Thyroid gland (tissue), 4 donors: ENCODE data around the gene SND1. TPM values are rescaled to one million over a fixed set of nuclear protein-coding genes. Genes with fewer than 3 reads are reported as not detected.

ENCODE experiments used
- DNase-seq, 2 donors: peaks; one replicate each; pipeline ENCODE4 v3.0.0-alpha.2; 2019
- H3K27ac ChIP-seq, 3 donors: fragments of 200-600 bp; sonication (generic); 1 replicate in 2 of 3; 2 replicates in 1 of 3; pipeline ENCODE4 v1.5.1; 2016 to 2019; ENCODE audit warnings: mild to moderate bottlenecking in 1 of 3, moderate library complexity in 1 of 3
- H3K27me3 ChIP-seq: fragments of 200-600 bp; sonication (generic); one replicate; pipeline ENCODE4 v1.5.1; 2019
- H3K36me3 ChIP-seq, 2 donors: fragments of 200-600 bp; sonication (generic); one replicate each; pipeline ENCODE4 v1.5.1; 2016 to 2019
- H3K4me1 ChIP-seq, 2 donors: fragments of 200-600 bp; sonication (generic); one replicate each; pipeline ENCODE4 v1.5.1; 2017 to 2019
- H3K4me3 ChIP-seq, 3 donors: fragments of 200-600 bp; sonication (generic); replicated peaks in 1 of 3; 1 replicate in 2 of 3; 2 replicates in 1 of 3; pipeline ENCODE4 v1.5.1; 2016; ENCODE audit warnings: mild to moderate bottlenecking in 1 of 3
- H3K9me3 ChIP-seq: fragments of 200-600 bp; sonication (generic); one replicate; pipeline ENCODE4 v1.5.1; 2017
- POLR2A ChIP-seq, 2 donors: fragments of 450-650 bp; IDR thresholded peaks; one replicate each; pipeline ENCODE4 v1.6.1; 2017; ENCODE audit warnings: antibody characterized with exemption in 2 of 2, mild to moderate bottlenecking in 2 of 2, moderate library complexity in 1 of 2
- WGBS, 2 donors: methylation state at CpG; one replicate each; pipeline ENCODE4 v1.1.5; 2017; 5-methylcytosine and 5-hydroxymethylcytosine counted together
- intact Hi-C: fragments of 100-400 bp; cut with DNase I; formaldehyde crosslinking; loops from one replicate; pipeline ENCODE4 v1.15.1; 2023
- total RNA-seq, 4 donors: library from RNA; depleted of rRNA; stranded (reverse); fragments of >200 nt; gene quantifications; one replicate each; pipeline ENCODE4 v1.2.3, GENCODE V29; 2016
- TF ChIP-seq, protein P1 (sequence below), 6 experiments: fragments of 200-600 bp in 3 of 6; fragments of 450-650 bp in 3 of 6; sonication (generic) in 3 of 6; IDR thresholded peaks; one replicate each; pipeline ENCODE4 v1.5.1; 2016 to 2019; ENCODE audit warnings: antibody characterized with exemption in 6 of 6, mild to moderate bottlenecking in 2 of 6, inconsistent platforms in 1 of 6, moderate library complexity in 1 of 6

SND1 gene
- total RNA-seq, 4 donors from 2014 or later: 126 to 167 (median 144) TPM

DNA sequence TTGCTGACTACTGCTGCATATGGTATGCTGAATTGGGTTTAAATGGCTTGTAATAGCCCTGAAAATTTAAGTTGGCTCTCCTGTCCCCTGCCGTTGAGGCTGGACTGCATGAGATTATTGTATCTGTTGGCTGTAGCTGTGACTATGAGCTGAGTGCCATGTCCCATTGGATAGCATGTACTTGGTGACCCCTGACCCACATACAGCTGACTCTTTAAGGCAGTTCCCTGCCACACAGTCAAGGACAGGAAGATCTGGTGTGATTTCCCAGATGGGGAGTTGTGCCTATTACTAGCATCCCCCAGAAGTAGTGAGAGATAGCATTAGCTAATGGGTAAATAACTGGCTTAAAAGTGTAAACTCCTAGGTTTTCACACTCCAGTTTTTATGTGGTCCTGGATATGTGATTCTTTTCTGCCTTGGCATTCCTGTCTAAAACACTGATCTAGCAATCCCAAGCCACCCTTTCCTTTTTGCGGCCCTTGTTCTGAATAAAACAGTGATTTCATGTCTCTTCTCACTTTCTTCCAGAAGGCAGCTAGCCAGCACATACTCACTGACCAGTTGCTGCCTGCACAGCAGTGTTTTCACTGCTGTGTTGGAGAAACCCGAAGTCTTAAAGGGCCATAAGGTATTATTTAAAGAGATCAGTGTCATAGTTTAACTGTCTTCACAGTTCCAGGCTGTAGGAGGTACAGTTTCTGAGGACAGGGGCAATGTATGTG lies 343.3 kb downstream of the SND1 start:
- H3K36me3 ChIP-seq: no peaks in the 10 kb centered on the region
- intact Hi-C loops: no loop called here
- WGBS, 2 donors: 48 to 51% methylated on average over 3 of the region's 3 CpGs

DNA sequence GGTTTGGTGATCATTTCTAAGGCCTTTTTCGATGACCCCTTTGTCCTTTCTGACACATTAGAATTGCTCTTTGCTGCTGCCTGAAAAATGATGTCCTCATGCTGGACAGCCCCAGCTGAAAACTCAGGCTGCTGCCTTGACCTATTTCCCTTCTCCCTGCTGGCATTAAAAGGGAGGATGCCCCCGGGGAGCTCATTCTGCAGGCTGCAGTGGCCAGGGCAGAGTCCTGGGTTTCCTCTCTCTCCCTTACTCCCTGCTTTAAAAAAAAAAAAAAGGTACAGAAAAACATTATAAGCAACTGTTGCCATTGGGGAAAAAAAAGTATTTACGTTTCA lies 343.9 kb downstream of the SND1 start:
- no peak overlapping the region for H3K27ac ChIP-seq
- no peak for DNase-seq
- peaks cover 12 to 34% of the 10 kb centered on the region in 2 donors for H3K4me1 ChIP-seq
- WGBS, 2 donors: 76 to 80% methylated on average over 3 of the region's 3 CpGs
- H3K36me3 ChIP-seq: no peaks in the 10 kb centered on the region
- no peak overlapping the region for H3K4me3 ChIP-seq
- TF ChIP-seq, protein P1, sequence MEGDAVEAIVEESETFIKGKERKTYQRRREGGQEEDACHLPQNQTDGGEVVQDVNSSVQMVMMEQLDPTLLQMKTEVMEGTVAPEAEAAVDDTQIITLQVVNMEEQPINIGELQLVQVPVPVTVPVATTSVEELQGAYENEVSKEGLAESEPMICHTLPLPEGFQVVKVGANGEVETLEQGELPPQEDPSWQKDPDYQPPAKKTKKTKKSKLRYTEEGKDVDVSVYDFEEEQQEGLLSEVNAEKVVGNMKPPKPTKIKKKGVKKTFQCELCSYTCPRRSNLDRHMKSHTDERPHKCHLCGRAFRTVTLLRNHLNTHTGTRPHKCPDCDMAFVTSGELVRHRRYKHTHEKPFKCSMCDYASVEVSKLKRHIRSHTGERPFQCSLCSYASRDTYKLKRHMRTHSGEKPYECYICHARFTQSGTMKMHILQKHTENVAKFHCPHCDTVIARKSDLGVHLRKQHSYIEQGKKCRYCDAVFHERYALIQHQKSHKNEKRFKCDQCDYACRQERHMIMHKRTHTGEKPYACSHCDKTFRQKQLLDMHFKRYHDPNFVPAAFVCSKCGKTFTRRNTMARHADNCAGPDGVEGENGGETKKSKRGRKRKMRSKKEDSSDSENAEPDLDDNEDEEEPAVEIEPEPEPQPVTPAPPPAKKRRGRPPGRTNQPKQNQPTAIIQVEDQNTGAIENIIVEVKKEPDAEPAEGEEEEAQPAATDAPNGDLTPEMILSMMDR (IDR thresholded peaks at IDR 0.05): no peak
- no peak for TF ChIP-seq POLR2A (IDR thresholded peaks at IDR 0.05)
- H3K9me3 ChIP-seq: no peaks in the 10 kb centered on the region
- intact Hi-C loops: no loop called here
- no peaks in the 10 kb centered on the region for H3K27me3 ChIP-seq

More for the DNA sequence above, 343.3 kb downstream of the SND1 start:
- TF ChIP-seq POLR2A (IDR thresholded peaks at IDR 0.05): no peak
- TF ChIP-seq, protein P1 (IDR thresholded peaks at IDR 0.05): no peak
- no peak overlapping the region for H3K4me3 ChIP-seq
- no peaks in the 10 kb centered on the region for H3K9me3 ChIP-seq
- DNase-seq: no peak
- H3K4me1 ChIP-seq: peaks cover 12 to 29% of the 10 kb centered on the region in 2 donors
- H3K27ac ChIP-seq: no peak overlapping the region
- no peaks in the 10 kb centered on the region for H3K27me3 ChIP-seq

DNA sequence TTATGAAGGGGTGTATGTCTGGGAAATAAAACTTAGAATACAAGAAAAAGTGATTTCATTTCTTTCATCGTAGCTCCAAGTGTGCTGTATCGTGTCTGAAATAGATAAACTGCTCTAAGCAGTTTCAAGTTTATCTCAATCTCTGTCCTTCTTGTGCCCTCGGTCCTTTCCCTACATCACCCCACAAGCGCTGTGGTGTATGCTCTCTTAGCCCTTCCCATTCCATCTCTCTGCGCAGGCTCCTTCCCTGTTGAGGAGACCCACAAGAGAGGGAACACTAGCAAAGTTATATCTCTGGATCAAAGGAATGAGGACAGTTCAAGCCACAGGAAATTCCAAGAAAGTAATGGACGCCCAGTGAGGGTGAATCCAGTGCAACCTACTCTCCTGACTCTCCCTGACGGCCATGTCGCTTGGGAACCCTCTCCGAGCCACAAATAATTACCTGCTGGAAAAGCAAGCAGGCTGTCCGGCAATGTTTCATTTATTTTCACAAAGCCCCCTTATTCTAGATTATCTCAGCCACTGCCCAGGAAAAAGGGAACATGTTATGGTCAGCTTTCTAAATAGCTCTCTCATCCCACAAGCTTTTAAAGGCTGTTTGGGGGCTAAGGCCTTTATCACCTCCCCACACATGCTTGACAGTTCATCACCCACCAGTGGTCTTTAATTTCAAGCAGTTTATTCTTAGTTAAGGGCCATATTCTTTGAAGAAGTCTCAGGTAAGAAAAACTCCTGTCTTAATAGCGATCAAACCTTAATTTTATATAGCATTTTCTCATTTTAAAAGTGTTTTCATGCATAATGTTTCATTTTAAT lies 344.5 kb downstream of the SND1 start:
- Histone ChIP-seq H3K27ac (no peak overlapping the region), H3K27me3 (no peaks in the 10 kb centered on the region), H3K36me3 (no peaks in the 10 kb centered on the region), H3K4me1 (peaks cover 12 to 40% of the 10 kb centered on the region in 2 donors), H3K9me3 (no peaks in the 10 kb centered on the region), H3K4me3 (no peak overlapping the region)
- TF ChIP-seq POLR2A (IDR thresholded peaks at IDR 0.05): no peak
- TF ChIP-seq, protein P1 (IDR thresholded peaks at IDR 0.05): no peak
- DNase-seq: no peak
- intact Hi-C loops: no loop called here
- 91 to 93% methylated on average over 11 of the region's 11 CpGs for WGBS, 2 donors

DNA sequence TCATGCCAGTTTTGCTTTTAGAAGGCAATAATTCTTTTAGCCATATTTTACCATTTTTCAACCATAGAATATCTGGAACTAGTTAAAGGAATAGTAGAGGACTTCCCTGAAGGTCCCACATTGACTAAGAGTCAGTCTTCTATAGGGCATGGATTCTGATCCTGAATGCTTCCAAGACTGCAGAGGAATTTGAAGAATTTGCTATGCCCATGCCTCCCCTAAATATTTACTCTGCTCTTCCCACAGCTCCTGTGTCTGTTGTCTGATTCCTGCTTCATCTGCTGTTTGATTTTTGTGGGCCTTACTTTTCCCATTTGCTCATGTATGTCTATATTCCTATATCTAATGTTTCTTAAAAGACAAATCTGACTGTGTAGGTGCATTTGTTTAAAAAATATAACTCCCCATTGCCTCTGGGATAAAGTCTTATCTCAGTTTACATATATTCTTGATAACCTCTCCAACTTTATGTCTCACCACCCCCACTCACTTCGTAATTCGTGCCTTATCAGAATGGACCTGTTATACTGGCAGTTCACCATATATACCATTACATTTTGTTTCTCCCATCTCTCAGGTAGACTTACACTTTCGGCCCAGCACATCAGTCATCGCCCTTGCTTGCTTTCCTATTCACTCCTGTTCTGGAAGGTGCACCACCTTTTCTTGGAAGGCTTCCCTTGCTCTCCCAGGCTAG lies 345.4 kb downstream of the SND1 start:
- no peaks in the 10 kb centered on the region for H3K27me3 ChIP-seq

More for the DNA sequence above, 345.4 kb downstream of the SND1 start:
- H3K4me1 ChIP-seq: peaks cover 9 to 42% of the 10 kb centered on the region in 2 donors
- intact Hi-C loops: no loop called here
- no peak for DNase-seq
- 94 to 96% methylated on average over 4 of the region's 4 CpGs for WGBS, 2 donors
- TF ChIP-seq, protein P1 (IDR thresholded peaks at IDR 0.05): no peak
- TF ChIP-seq POLR2A (IDR thresholded peaks at IDR 0.05): no peak
- no peaks in the 10 kb centered on the region for H3K36me3 ChIP-seq
- H3K4me3 ChIP-seq: no peak overlapping the region
- no peaks in the 10 kb centered on the region for H3K9me3 ChIP-seq
- H3K27ac ChIP-seq: no peak overlapping the region
